K562 (cell line): ENCODE results near the gene SCT. TPM values are rescaled to one million over a fixed set of nuclear protein-coding genes. Genes with fewer than 3 reads are reported as not detected.

Experiments
- ATAC-seq: fragments of 200-7000 bp; cut with Tn5 transposase; 3 replicates; pipeline ENCODE4 v1.9.1; 2020; ENCODE audit warnings: moderate library complexity
- BruUV-seq: library from RNA; stranded (reverse); fragments of 400-500 nt; replicated peaks from 2 replicates; lab custom pipeline; 2021; lab: Mats Ljungman, UMichigan
- CTCF ChIA-PET: fragments of 300-600 bp; formaldehyde crosslinking; extraction: SDS; loops from one replicate; lab custom pipeline; 2021; ENCODE audit warnings: low intra/inter-chr PET ratio; lab: Yijun Ruan, JAX
- POLR2A ChIA-PET: fragments of 300-600, 350-650 bp; sonication (Branson Sonifier 250); formaldehyde crosslinking; extraction: SDS; loops from one replicate; lab custom pipeline; 2021; ENCODE audit warnings: antibody characterized with exemption, inconsistent platforms; lab: Yijun Ruan, JAX
- DNase-seq, 4 experiments: peaks; one replicate each; pipeline versions ENCODE4 v3.0.0 to v3.0.0-alpha.2; 2011 to 2018; ENCODE audit warnings: low spot score in 3 of 4, mixed read lengths in 3 of 4; ENCODE audit errors: extremely low read depth in 1 of 4
- FAIRE-seq: peaks from 2 replicates; lab custom pipeline; 2011; peaks lifted over from hg19 to GRCh38; lab: Jason Lieb, UNC
- H2AFZ ChIP-seq: 2 replicates; pipeline ENCODE4 v1.6.0; 2011; ENCODE audit warnings: low read depth, low read length, control low read depth, inconsistent platforms
- H3K27ac ChIP-seq: fragments of 200-600 bp; 3 replicates; pipeline ENCODE4 v1.8.0; 2011; ENCODE audit warnings: low read depth, mild to moderate bottlenecking, control low read depth, inconsistent platforms, low read length, moderate library complexity, mixed read lengths; ENCODE audit errors: extremely low read depth
- H3K27me3 ChIP-seq, 2 experiments: fragments of 300-600 bp in 1 of 2; 2 replicates in 1 of 2; 3 replicates in 1 of 2; pipeline versions ENCODE4 v1.6.0 to v1.8.0; 2011; ENCODE audit warnings: inconsistent platforms in 2 of 2, low read length in 2 of 2, mild to moderate bottlenecking in 1 of 2, mixed read lengths in 1 of 2, moderate library complexity in 1 of 2; ENCODE audit not compliant: control insufficient read depth in 2 of 2, insufficient read depth in 2 of 2
- H3K36me3 ChIP-seq: fragments of 300-600 bp; 3 replicates; pipeline ENCODE4 v1.8.0; 2011; ENCODE audit warnings: mild to moderate bottlenecking, low read length, inconsistent platforms; ENCODE audit not compliant: control insufficient read depth, insufficient read depth
- H3K4me1 ChIP-seq, 2 experiments: fragments of 200-600 bp in 1 of 2; replicated peaks in 1 of 2; 2 replicates in 1 of 2; 3 replicates in 1 of 2; pipeline versions ENCODE4 v1.5.1 to v1.8.0; 2011; ENCODE audit warnings: inconsistent platforms in 2 of 2, low read length in 2 of 2, mild to moderate bottlenecking in 1 of 2, mixed read lengths in 1 of 2, moderate library complexity in 1 of 2; ENCODE audit not compliant: control insufficient read depth in 2 of 2, insufficient read depth in 2 of 2
- H3K4me2 ChIP-seq: 2 replicates; pipeline ENCODE4 v1.6.1; 2011; ENCODE audit warnings: low read length, control low read depth, inconsistent platforms, mixed read lengths; ENCODE audit not compliant: insufficient read depth
- H3K4me3 ChIP-seq: fragments of 200-600 bp; sonication (generic), shearing (Covaris generic); 2 replicates; pipeline ENCODE4 v1.5.1; 2016; ENCODE audit warnings: control low read depth, inconsistent platforms
- H3K79me2 ChIP-seq: fragments of 200-600 bp; 3 replicates; pipeline ENCODE4 v1.8.0; 2011; ENCODE audit warnings: low read length, inconsistent platforms; ENCODE audit not compliant: control insufficient read depth, insufficient read depth
- H3K9ac ChIP-seq, 2 experiments: 2 replicates each; pipeline versions ENCODE4 v1.6.0 to v1.6.1; 2011; ENCODE audit warnings: low read depth in 2 of 2, low read length in 2 of 2, control low read depth in 1 of 2, inconsistent platforms in 1 of 2, mild to moderate bottlenecking in 1 of 2, mixed read lengths in 1 of 2; ENCODE audit not compliant: insufficient read depth in 1 of 2
- H3K9me1 ChIP-seq: one replicate; pipeline ENCODE4 v1.6.0; 2011; ENCODE audit warnings: inconsistent platforms, mild to moderate bottlenecking, low read length, moderate library complexity; ENCODE audit not compliant: control insufficient read depth, insufficient read depth
- H3K9me3 ChIP-seq: replicated peaks from 2 replicates; pipeline ENCODE4 v1.5.1; 2011; ENCODE audit warnings: low read depth, low read length, inconsistent platforms; ENCODE audit not compliant: control insufficient read depth, insufficient read depth
- H4K20me1 ChIP-seq: replicated peaks from 2 replicates; pipeline ENCODE4 v1.6.1; 2011; ENCODE audit warnings: low read length, inconsistent platforms, mixed read lengths; ENCODE audit not compliant: control insufficient read depth, insufficient read depth
- WGBS: fragments of 100-300 bp; shearing (Covaris generic); methylation state at CpG from one replicate; pipeline ENCODE4 v1.1.6; 2016; ENCODE audit warnings: low coverage, mixed read lengths; ENCODE audit not compliant: insufficient coverage; ENCODE audit errors: missing lambda C conversion rate; 5-methylcytosine and 5-hydroxymethylcytosine counted together
- in situ Hi-C: fragments of 300-500 bp; cut with MboI; formaldehyde crosslinking; loops from 4 replicates; pipeline ENCODE4 v1.15.0; 2018; ENCODE audit warnings: inconsistent platforms, mixed read lengths
- intact Hi-C: fragments of 100-400 bp; cut with micrococcal nuclease; formaldehyde crosslinking; loops from 2 replicates; pipeline ENCODE4 v1.14.2; 2022
- polyA plus RNA-seq, 8 experiments: library from polyadenylated mRNA; depleted of rRNA in 4 of 8; stranded (reverse) in 5 of 8; unstranded in 3 of 8; fragments of >200 nt; fragmentation: Nextera tagmentation in 2 of 8; fragmentation: Illumina TruSeq in 1 of 8; extraction: Ambion mirVana in 2 of 8; extraction: Trizol in 1 of 8; gene quantifications; 2 replicates each; pipeline versions ENCODE4 v1.2.1 to v1.2.3, GENCODE V29; 2011 to 2014; ENCODE audit warnings: inconsistent platforms in 1 of 8, missing spikeins in 1 of 8
- total RNA-seq, 7 experiments: library from RNA; depleted of rRNA in 6 of 7; stranded (reverse); fragments of >200 nt in 6 of 7; fragmentation: Illumina TruSeq in 2 of 7; extraction: Trizol in 2 of 7; gene quantifications; 2 replicates each; pipeline versions ENCODE4 v1.2.1 to v1.2.3, GENCODE V29; 2011 to 2021; ENCODE audit warnings: low replicate concordance in 1 of 7
- TF ChIP-seq, protein P1 (sequence below): fragments of 450-650 bp; IDR thresholded peaks from 2 replicates; pipeline ENCODE4 v1.6.1; 2018; ENCODE audit not compliant: partially characterized antibody

Gene SCT
- total and polyA plus RNA-seq, 9 of the 15 experiments (the other 6 are each of a cell fraction or from before 2014, with no cell fraction given) = not detected

DNA sequence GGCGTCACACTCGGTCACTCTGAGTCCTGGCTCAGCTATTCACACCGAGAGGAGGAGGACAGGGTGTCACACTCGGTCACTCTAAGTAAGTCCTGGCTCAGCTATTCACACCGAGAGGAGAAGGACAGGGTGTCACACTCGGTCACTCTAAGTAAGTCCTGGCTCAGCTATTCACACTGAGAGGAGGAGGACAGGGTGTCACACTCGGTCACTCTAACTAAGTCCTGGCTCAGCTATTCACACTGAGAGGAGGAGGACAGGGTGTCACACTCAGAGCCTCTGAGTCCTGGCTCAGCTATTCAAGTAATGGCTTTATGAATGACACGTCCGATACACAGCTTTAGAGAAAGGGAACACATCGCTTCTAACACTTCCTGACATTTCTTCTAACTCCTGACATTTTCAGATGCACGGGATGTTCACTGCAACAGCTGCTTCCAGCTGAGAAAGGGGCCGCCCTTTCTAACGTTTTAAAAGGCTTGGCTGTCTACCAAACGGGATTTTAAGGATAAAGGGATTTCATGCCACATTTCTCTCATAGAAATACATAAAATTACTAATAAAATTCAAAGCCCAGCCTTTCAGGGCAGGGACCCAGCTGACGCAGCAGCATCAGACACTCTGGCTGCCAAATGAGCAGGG lies 38.2 kb upstream of the SCT start:
- no TSS peak for BruUV-seq
- POLR2A ChIA-PET = interaction anchor here (0.6 to 1.5 kb wide), 9 partner anchors 10 to 84 kb away, joined by 3 to 14 read pairs (median 4); partner anchors contain the start of gene TALDO1
- CTCF ChIA-PET = interaction anchor here (0.9 to 1.1 kb wide), 2 partner anchors 57 to 62 kb away, joined by 3 read pairs; no protein-coding TSS in a partner anchor

More for the DNA sequence above, 38.2 kb upstream of the SCT start:
- no peaks in the 10 kb centered on the region for H4K20me1 ChIP-seq
- no peak for ATAC-seq
- H3K4me2 ChIP-seq = peak overlapping the region; percentile 72; the same call in 1 of the 2 replicates
- no peak for DNase-seq
- intact Hi-C loops = no loop called here
- H3K79me2 ChIP-seq = peaks cover 32% of the 10 kb centered on the region
- H3K36me3 ChIP-seq = peaks cover 74% of the 10 kb centered on the region
- H3K9me3 ChIP-seq = peaks cover 3% of the 10 kb centered on the region; the same call in 1 of the 2 replicates
- TF ChIP-seq, protein P1, sequence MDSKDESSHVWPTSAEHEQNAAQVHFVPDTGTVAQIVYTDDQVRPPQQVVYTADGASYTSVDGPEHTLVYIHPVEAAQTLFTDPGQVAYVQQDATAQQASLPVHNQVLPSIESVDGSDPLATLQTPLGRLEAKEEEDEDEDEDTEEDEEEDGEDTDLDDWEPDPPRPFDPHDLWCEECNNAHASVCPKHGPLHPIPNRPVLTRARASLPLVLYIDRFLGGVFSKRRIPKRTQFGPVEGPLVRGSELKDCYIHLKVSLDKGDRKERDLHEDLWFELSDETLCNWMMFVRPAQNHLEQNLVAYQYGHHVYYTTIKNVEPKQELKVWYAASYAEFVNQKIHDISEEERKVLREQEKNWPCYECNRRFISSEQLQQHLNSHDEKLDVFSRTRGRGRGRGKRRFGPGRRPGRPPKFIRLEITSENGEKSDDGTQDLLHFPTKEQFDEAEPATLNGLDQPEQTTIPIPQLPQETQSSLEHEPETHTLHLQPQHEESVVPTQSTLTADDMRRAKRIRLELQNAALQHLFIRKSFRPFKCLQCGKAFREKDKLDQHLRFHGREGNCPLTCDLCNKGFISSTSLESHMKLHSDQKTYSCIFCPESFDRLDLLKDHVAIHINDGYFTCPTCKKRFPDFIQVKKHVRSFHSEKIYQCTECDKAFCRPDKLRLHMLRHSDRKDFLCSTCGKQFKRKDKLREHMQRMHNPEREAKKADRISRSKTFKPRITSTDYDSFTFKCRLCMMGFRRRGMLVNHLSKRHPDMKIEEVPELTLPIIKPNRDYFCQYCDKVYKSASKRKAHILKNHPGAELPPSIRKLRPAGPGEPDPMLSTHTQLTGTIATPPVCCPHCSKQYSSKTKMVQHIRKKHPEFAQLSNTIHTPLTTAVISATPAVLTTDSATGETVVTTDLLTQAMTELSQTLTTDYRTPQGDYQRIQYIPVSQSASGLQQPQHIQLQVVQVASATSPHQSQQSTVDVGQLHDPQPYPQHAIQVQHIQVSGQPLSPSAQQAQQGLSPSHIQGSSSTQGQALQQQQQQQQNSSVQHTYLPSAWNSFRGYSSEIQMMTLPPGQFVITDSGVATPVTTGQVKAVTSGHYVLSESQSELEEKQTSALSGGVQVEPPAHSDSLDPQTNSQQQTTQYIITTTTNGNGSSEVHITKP = no peak
- TF ChIP-seq, all 486 proteins: peak for 0
- in situ Hi-C loops = no loop called here
- Histone ChIP-seq H3K9ac (peak overlapping the region; percentile 69 to 89), H2AFZ (peak overlapping the region; percentile 82; the same call in 1 of the 2 replicates), H3K4me3 (no peak overlapping the region), H3K9me1 (no peaks in the 10 kb centered on the region), H3K27ac (peak overlapping the region; percentile 88), H3K4me1 (peaks cover 16 to 27% of the 10 kb centered on the region in 2 experiments; a peak in 4 of 5 replicates), H3K27me3 (no peaks in the 10 kb centered on the region)
- 83% methylated on average over 9 of the region's 15 CpGs for WGBS
- no peak for FAIRE-seq
